WTC11 (cell line): ENCODE data around the gene SLTM. TPM values are rescaled to one million over a fixed set of nuclear protein-coding genes. Genes with fewer than 3 reads are reported as not detected.

Experiments
- ATAC-seq: fragments of 200-7000 bp; cut with Tn5 transposase; 2 replicates; pipeline ENCODE4 v1.10.0; 2021; ENCODE audit warnings: mild to moderate bottlenecking, moderate library complexity
- CTCF ChIA-PET: fragments of 300-600 bp; sonication (Branson Sonifier 250); formaldehyde crosslinking; loops from one replicate; lab custom pipeline; 2021; ENCODE audit warnings: antibody characterized with exemption; lab: Charles Lee
- POLR2A ChIA-PET: fragments of 350-600 bp; sonication (Branson Sonifier 250); formaldehyde crosslinking; loops from one replicate; lab custom pipeline; 2021; ENCODE audit warnings: antibody characterized with exemption; lab: Charles Lee
- DNase-seq: peaks from one replicate; pipeline ENCODE4 v3.0.0; 2021; ENCODE audit warnings: low spot score
- H3K27ac Mint-ChIP-seq: 2 replicates; pipeline ENCODE4 v1.8.0; 2021; ENCODE audit warnings: mixed read lengths
- H3K27me3 Mint-ChIP-seq: 2 replicates; pipeline ENCODE4 v1.8.0; 2021; ENCODE audit warnings: low read depth, mild to moderate bottlenecking, moderate library complexity, mixed read lengths
- H3K36me3 Mint-ChIP-seq: 2 replicates; pipeline ENCODE4 v1.8.0; 2021; ENCODE audit warnings: mixed read lengths
- H3K4me1 Mint-ChIP-seq: 2 replicates; pipeline ENCODE4 v1.8.0; 2022; ENCODE audit warnings: mixed read lengths
- H3K4me3 Mint-ChIP-seq: 2 replicates; pipeline ENCODE4 v1.8.0; 2021; ENCODE audit warnings: mild to moderate bottlenecking, moderate library complexity, mixed read lengths
- H3K9me3 Mint-ChIP-seq: 2 replicates; pipeline ENCODE4 v1.8.0; 2021; ENCODE audit warnings: mixed read lengths
- CBFB ChIP-seq: sonication (generic); formaldehyde crosslinking; IDR thresholded peaks from 2 replicates; pipeline ENCODE4 v1.8.1; 2022; ENCODE audit warnings: mild to moderate bottlenecking, low read depth, missing genetic modification reagents
- FOXK1 ChIP-seq: sonication (generic); formaldehyde crosslinking; IDR thresholded peaks from 2 replicates; pipeline ENCODE4 v1.8.0; 2022; ENCODE audit warnings: mild to moderate bottlenecking, moderate library complexity, missing genetic modification reagents
- GTF2I ChIP-seq: fragments of 250-450 bp; sonication (Bioruptor Pico); conservative IDR thresholded peaks from 2 replicates; pipeline ENCODE4 v1.4.0; 2021; ENCODE audit warnings: mild to moderate bottlenecking
- RELA ChIP-seq: sonication (generic); formaldehyde crosslinking; IDR thresholded peaks from 2 replicates; pipeline ENCODE4 v1.8.1; 2022; ENCODE audit warnings: missing genetic modification reagents, mild to moderate bottlenecking, borderline replicate concordance
- RORB ChIP-seq: fragments of 250-450 bp; sonication (Bioruptor Pico); IDR thresholded peaks from 2 replicates; pipeline ENCODE4 v1.9.0; 2021; ENCODE audit warnings: mild to moderate bottlenecking
- SP1 ChIP-seq: sonication (generic); formaldehyde crosslinking; conservative IDR thresholded peaks from 2 replicates; pipeline ENCODE4 v1.8.1; 2022; ENCODE audit warnings: missing genetic modification reagents
- total RNA-seq: library from RNA; stranded (reverse); gene quantifications from 3 replicates; pipeline ENCODE4 v1.2.3, GENCODE V29; 2021
- TF ChIP-seq, protein P1 (sequence below): fragments of 250-450 bp; sonication (Bioruptor Pico); IDR thresholded peaks from 2 replicates; pipeline ENCODE4 v1.9.0; 2021; ENCODE audit warnings: mild to moderate bottlenecking, borderline replicate concordance
- TF ChIP-seq, protein P2 (sequence below): sonication (generic); formaldehyde crosslinking; IDR thresholded peaks from 2 replicates; pipeline ENCODE4 v1.8.0; 2022; ENCODE audit warnings: mild to moderate bottlenecking, missing genetic modification reagents
- TF ChIP-seq, protein P3 (sequence below): sonication (generic); formaldehyde crosslinking; IDR thresholded peaks from 2 replicates; pipeline ENCODE4 v1.8.1; 2023; ENCODE audit warnings: mild to moderate bottlenecking, missing genetic modification reagents, moderate library complexity
- TF ChIP-seq, protein P4 (sequence below): sonication (generic); formaldehyde crosslinking; IDR thresholded peaks from 2 replicates; pipeline ENCODE4 v1.8.1; 2023; ENCODE audit warnings: mild to moderate bottlenecking, missing genetic modification reagents
- TF ChIP-seq, protein P5 (sequence below): fragments of 200-600 bp; IDR thresholded peaks from 2 replicates; pipeline ENCODE4 v1.8.0; 2022; ENCODE audit warnings: antibody characterized with exemption
- TF ChIP-seq, protein P6 (sequence below): sonication (generic); formaldehyde crosslinking; IDR thresholded peaks from 2 replicates; pipeline ENCODE4 v1.8.1; 2023; ENCODE audit warnings: mild to moderate bottlenecking, moderate library complexity, missing genetic modification reagents
- TF ChIP-seq, protein P7 (sequence below): sonication (generic); formaldehyde crosslinking; IDR thresholded peaks from 2 replicates; pipeline ENCODE4 v1.8.0; 2022; ENCODE audit warnings: missing genetic modification reagents
- TF ChIP-seq, protein P8 (sequence below): sonication (generic); formaldehyde crosslinking; IDR thresholded peaks from 2 replicates; pipeline ENCODE4 v1.8.1; 2023; ENCODE audit warnings: mild to moderate bottlenecking, missing genetic modification reagents, moderate library complexity
- TF ChIP-seq, protein P9 (sequence below): sonication (generic); formaldehyde crosslinking; IDR thresholded peaks from 2 replicates; pipeline ENCODE4 v1.8.1; 2022; ENCODE audit warnings: mild to moderate bottlenecking, missing genetic modification reagents, moderate library complexity, borderline replicate concordance

Gene SLTM
- total RNA-seq, 1 experiment from 2014 or later, result 126 TPM

DNA sequence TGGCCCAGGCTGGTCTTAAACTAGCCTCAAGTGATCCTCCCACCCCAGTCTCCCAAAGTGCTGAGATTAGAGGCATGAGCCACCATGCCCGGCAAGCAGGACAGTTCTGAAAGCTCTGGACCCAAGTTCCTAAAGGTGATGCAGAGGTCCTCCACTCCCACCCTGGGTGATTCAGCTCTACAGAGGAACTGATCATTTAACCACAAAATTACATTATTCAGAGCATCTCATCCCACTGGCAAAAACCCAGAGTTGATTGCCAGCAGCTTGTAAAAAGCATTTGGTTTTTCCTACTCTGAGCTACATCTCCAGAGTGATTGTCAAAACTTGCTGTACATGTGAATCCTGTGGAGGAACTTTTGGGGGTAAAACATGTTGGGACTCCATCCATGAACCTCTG lies 60.2 kb downstream of the SLTM start:
- ChIA-PET CTCF (interaction anchor here (1.2 to 1.7 kb wide), 2 partner anchors 34 to 102 kb away, joined by 3 read pairs; partner anchors contain the start of gene MINDY2), POLR2A (no interaction called here)
- H3K36me3 Mint-ChIP-seq, result peaks cover 11% of the 10 kb centered on the region
- H3K27ac Mint-ChIP-seq, result no peak overlapping the region
- TF ChIP-seq FOXK1 (CRISPR knock-in tag) (no peak), RELA (CRISPR knock-in tag) (no peak)
- TF ChIP-seq, protein P1, sequence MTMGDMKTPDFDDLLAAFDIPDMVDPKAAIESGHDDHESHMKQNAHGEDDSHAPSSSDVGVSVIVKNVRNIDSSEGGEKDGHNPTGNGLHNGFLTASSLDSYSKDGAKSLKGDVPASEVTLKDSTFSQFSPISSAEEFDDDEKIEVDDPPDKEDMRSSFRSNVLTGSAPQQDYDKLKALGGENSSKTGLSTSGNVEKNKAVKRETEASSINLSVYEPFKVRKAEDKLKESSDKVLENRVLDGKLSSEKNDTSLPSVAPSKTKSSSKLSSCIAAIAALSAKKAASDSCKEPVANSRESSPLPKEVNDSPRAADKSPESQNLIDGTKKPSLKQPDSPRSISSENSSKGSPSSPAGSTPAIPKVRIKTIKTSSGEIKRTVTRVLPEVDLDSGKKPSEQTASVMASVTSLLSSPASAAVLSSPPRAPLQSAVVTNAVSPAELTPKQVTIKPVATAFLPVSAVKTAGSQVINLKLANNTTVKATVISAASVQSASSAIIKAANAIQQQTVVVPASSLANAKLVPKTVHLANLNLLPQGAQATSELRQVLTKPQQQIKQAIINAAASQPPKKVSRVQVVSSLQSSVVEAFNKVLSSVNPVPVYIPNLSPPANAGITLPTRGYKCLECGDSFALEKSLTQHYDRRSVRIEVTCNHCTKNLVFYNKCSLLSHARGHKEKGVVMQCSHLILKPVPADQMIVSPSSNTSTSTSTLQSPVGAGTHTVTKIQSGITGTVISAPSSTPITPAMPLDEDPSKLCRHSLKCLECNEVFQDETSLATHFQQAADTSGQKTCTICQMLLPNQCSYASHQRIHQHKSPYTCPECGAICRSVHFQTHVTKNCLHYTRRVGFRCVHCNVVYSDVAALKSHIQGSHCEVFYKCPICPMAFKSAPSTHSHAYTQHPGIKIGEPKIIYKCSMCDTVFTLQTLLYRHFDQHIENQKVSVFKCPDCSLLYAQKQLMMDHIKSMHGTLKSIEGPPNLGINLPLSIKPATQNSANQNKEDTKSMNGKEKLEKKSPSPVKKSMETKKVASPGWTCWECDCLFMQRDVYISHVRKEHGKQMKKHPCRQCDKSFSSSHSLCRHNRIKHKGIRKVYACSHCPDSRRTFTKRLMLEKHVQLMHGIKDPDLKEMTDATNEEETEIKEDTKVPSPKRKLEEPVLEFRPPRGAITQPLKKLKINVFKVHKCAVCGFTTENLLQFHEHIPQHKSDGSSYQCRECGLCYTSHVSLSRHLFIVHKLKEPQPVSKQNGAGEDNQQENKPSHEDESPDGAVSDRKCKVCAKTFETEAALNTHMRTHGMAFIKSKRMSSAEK (CRISPR knock-in tag), result no peak
- TF ChIP-seq, protein P2, sequence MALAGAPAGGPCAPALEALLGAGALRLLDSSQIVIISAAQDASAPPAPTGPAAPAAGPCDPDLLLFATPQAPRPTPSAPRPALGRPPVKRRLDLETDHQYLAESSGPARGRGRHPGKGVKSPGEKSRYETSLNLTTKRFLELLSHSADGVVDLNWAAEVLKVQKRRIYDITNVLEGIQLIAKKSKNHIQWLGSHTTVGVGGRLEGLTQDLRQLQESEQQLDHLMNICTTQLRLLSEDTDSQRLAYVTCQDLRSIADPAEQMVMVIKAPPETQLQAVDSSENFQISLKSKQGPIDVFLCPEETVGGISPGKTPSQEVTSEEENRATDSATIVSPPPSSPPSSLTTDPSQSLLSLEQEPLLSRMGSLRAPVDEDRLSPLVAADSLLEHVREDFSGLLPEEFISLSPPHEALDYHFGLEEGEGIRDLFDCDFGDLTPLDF (CRISPR knock-in tag), result no peak
- TF ChIP-seq, protein P3, sequence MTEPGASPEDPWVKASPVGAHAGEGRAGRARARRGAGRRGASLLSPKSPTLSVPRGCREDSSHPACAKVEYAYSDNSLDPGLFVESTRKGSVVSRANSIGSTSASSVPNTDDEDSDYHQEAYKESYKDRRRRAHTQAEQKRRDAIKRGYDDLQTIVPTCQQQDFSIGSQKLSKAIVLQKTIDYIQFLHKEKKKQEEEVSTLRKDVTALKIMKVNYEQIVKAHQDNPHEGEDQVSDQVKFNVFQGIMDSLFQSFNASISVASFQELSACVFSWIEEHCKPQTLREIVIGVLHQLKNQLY (CRISPR knock-in tag), result no peak
- TF ChIP-seq, protein P4, sequence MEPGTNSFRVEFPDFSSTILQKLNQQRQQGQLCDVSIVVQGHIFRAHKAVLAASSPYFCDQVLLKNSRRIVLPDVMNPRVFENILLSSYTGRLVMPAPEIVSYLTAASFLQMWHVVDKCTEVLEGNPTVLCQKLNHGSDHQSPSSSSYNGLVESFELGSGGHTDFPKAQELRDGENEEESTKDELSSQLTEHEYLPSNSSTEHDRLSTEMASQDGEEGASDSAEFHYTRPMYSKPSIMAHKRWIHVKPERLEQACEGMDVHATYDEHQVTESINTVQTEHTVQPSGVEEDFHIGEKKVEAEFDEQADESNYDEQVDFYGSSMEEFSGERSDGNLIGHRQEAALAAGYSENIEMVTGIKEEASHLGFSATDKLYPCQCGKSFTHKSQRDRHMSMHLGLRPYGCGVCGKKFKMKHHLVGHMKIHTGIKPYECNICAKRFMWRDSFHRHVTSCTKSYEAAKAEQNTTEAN (CRISPR knock-in tag), result no peak
- TF ChIP-seq, protein P5, sequence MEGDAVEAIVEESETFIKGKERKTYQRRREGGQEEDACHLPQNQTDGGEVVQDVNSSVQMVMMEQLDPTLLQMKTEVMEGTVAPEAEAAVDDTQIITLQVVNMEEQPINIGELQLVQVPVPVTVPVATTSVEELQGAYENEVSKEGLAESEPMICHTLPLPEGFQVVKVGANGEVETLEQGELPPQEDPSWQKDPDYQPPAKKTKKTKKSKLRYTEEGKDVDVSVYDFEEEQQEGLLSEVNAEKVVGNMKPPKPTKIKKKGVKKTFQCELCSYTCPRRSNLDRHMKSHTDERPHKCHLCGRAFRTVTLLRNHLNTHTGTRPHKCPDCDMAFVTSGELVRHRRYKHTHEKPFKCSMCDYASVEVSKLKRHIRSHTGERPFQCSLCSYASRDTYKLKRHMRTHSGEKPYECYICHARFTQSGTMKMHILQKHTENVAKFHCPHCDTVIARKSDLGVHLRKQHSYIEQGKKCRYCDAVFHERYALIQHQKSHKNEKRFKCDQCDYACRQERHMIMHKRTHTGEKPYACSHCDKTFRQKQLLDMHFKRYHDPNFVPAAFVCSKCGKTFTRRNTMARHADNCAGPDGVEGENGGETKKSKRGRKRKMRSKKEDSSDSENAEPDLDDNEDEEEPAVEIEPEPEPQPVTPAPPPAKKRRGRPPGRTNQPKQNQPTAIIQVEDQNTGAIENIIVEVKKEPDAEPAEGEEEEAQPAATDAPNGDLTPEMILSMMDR, result no peak
- no peaks in the 10 kb centered on the region for H3K27me3 Mint-ChIP-seq
- no peaks in the 10 kb centered on the region for H3K4me1 Mint-ChIP-seq
- ATAC-seq (no peak), DNase-seq (no peak)
- H3K4me3 Mint-ChIP-seq, result no peak overlapping the region
- H3K9me3 Mint-ChIP-seq, result no peaks in the 10 kb centered on the region

DNA sequence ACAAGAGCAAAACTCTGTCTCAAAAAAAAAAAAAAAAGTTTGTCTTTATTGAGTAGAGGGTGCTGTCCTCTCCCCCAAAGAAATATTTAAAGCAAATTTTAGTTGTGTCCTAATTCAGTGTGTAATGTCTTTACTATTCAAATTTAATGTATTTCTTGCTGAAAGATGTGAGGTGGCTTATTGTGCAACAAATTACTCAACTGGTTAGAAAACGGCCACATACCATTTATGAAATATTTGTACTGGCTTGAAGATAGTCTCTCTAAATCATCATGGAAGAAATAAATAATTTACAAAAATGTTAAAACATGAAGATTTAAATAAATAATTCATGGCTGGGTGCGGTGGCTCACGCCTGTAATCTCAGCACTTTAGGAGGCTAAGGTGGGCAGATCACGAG lies 63.0 kb downstream of the SLTM start:
- DNase-seq (no peak), ATAC-seq (no peak)
- no peak overlapping the region for H3K27ac Mint-ChIP-seq
- CTCF ChIA-PET, result no interaction called here
- POLR2A ChIA-PET, result no interaction called here
- H3K4me1 Mint-ChIP-seq, result peaks cover 2% of the 10 kb centered on the region; the same call in 1 of the 2 replicates
- H3K27me3 Mint-ChIP-seq, result peaks cover 2% of the 10 kb centered on the region; the same call in 1 of the 2 replicates
- H3K4me3 Mint-ChIP-seq, result no peak overlapping the region
- H3K36me3 Mint-ChIP-seq, result peaks cover 6% of the 10 kb centered on the region
- H3K9me3 Mint-ChIP-seq, result peaks cover 7% of the 10 kb centered on the region
- TF ChIP-seq, protein P6, sequence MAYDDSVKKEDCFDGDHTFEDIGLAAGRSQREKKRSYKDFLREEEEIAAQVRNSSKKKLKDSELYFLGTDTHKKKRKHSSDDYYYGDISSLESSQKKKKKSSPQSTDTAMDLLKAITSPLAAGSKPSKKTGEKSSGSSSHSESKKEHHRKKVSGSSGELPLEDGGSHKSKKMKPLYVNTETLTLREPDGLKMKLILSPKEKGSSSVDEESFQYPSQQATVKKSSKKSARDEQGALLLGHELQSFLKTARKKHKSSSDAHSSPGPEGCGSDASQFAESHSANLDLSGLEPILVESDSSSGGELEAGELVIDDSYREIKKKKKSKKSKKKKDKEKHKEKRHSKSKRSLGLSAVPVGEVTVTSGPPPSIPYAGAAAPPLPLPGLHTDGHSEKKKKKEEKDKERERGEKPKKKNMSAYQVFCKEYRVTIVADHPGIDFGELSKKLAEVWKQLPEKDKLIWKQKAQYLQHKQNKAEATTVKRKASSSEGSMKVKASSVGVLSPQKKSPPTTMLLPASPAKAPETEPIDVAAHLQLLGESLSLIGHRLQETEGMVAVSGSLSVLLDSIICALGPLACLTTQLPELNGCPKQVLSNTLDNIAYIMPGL (CRISPR knock-in tag), result no peak
- no peak for TF ChIP-seq RORB (CRISPR knock-in tag)
- TF ChIP-seq SP1 (CRISPR knock-in tag), result no peak
- TF ChIP-seq CBFB (CRISPR knock-in tag), result no peak
- TF ChIP-seq GTF2I (CRISPR knock-in tag), result no peak
- TF ChIP-seq, protein P7, sequence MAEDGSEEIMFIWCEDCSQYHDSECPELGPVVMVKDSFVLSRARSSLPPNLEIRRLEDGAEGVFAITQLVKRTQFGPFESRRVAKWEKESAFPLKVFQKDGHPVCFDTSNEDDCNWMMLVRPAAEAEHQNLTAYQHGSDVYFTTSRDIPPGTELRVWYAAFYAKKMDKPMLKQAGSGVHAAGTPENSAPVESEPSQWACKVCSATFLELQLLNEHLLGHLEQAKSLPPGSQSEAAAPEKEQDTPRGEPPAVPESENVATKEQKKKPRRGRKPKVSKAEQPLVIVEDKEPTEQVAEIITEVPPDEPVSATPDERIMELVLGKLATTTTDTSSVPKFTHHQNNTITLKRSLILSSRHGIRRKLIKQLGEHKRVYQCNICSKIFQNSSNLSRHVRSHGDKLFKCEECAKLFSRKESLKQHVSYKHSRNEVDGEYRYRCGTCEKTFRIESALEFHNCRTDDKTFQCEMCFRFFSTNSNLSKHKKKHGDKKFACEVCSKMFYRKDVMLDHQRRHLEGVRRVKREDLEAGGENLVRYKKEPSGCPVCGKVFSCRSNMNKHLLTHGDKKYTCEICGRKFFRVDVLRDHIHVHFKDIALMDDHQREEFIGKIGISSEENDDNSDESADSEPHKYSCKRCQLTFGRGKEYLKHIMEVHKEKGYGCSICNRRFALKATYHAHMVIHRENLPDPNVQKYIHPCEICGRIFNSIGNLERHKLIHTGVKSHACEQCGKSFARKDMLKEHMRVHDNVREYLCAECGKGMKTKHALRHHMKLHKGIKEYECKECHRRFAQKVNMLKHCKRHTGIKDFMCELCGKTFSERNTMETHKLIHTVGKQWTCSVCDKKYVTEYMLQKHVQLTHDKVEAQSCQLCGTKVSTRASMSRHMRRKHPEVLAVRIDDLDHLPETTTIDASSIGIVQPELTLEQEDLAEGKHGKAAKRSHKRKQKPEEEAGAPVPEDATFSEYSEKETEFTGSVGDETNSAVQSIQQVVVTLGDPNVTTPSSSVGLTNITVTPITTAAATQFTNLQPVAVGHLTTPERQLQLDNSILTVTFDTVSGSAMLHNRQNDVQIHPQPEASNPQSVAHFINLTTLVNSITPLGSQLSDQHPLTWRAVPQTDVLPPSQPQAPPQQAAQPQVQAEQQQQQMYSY, result no peak
- TF ChIP-seq, protein P8, sequence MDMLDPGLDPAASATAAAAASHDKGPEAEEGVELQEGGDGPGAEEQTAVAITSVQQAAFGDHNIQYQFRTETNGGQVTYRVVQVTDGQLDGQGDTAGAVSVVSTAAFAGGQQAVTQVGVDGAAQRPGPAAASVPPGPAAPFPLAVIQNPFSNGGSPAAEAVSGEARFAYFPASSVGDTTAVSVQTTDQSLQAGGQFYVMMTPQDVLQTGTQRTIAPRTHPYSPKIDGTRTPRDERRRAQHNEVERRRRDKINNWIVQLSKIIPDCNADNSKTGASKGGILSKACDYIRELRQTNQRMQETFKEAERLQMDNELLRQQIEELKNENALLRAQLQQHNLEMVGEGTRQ (CRISPR knock-in tag), result no peak
- TF ChIP-seq, protein P9, sequence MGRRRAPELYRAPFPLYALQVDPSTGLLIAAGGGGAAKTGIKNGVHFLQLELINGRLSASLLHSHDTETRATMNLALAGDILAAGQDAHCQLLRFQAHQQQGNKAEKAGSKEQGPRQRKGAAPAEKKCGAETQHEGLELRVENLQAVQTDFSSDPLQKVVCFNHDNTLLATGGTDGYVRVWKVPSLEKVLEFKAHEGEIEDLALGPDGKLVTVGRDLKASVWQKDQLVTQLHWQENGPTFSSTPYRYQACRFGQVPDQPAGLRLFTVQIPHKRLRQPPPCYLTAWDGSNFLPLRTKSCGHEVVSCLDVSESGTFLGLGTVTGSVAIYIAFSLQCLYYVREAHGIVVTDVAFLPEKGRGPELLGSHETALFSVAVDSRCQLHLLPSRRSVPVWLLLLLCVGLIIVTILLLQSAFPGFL, result no peak
